Fibroblast of mammary gland (primary cell): ENCODE measurements around the gene CEP295NL.

Source experiments
- DNase-seq: peaks from one replicate; pipeline ENCODE4 v3.0.0-alpha.2; 2010; ENCODE audit warnings: low read depth
- H3K4me3 ChIP-seq: 2 replicates; pipeline ENCODE4 v1.5.1; 2011; ENCODE audit warnings: low read depth, mild to moderate bottlenecking, low read length, moderate library complexity; ENCODE audit not compliant: control insufficient read depth
- CTCF ChIP-seq: conservative IDR thresholded peaks from 2 replicates; pipeline ENCODE4 v1.5.1; 2011; ENCODE audit warnings: low read depth, low read length, inconsistent platforms; ENCODE audit not compliant: control insufficient read depth, insufficient read depth

CEP295NL gene

GRCh38 chr17:78865682-78866390 is 37.2 kb downstream of the CEP295NL start:
- no peak overlapping the region for H3K4me3 ChIP-seq
- peak; percentile 85 for TF ChIP-seq CTCF
- peak; percentile 83 for DNase-seq

- no peak overlapping the region for H3K4me3 ChIP-seq
- no peak for DNase-seq
- no peak for TF ChIP-seq CTCF
Observed at GRCh38 chr17:78864117-78864516, 38.9 kb downstream of the CEP295NL start.

- peak; percentile 98 for DNase-seq
- H3K4me3 ChIP-seq = no peak overlapping the region
- no peak for TF ChIP-seq CTCF
Observed at GRCh38 chr17:78862073-78863023, 40.7 kb downstream of the CEP295NL start.

- H3K4me3 ChIP-seq = no peak overlapping the region
- no peak for TF ChIP-seq CTCF
- no peak for DNase-seq
Observed at GRCh38 chr17:78861229-78861628, 41.8 kb downstream of the CEP295NL start.

GRCh38 chr17:78859051-78859450 is 44.0 kb downstream of the CEP295NL start:
- no peak overlapping the region for H3K4me3 ChIP-seq
- DNase-seq = no peak
- TF ChIP-seq CTCF = no peak

GRCh38 chr17:78857266-78857665 is 45.7 kb downstream of the CEP295NL start:
- no peak for DNase-seq
- no peak overlapping the region for H3K4me3 ChIP-seq
- TF ChIP-seq CTCF = no peak
